HG03520 (cell line): Measurements from ENCODE around the gene KIR2DL4.
"Not testable (repeated sequence)": the region's sequence is repeated elsewhere in the genome, so short reads cannot be mapped to it uniquely, and the experiment has no call there.

Experiments used
- ATAC-seq: cut with Tn5 transposase; IDR thresholded peaks from one replicate; pipeline ENCODE4 v1.9.1; 2021; ENCODE audit warnings: mild to moderate bottlenecking, moderate library complexity; ENCODE audit not compliant: unreplicated experiment

Gene KIR2DL4

GRCh38 chr19:54803410-54803809 is at the start of gene KIR2DL4:
TSS of gene KIR2DL4 (plus strand) at chr19:54803610. CDS start at chr19:54803652, 42 bp downstream.
- ATAC-seq: no peak

DNA sequence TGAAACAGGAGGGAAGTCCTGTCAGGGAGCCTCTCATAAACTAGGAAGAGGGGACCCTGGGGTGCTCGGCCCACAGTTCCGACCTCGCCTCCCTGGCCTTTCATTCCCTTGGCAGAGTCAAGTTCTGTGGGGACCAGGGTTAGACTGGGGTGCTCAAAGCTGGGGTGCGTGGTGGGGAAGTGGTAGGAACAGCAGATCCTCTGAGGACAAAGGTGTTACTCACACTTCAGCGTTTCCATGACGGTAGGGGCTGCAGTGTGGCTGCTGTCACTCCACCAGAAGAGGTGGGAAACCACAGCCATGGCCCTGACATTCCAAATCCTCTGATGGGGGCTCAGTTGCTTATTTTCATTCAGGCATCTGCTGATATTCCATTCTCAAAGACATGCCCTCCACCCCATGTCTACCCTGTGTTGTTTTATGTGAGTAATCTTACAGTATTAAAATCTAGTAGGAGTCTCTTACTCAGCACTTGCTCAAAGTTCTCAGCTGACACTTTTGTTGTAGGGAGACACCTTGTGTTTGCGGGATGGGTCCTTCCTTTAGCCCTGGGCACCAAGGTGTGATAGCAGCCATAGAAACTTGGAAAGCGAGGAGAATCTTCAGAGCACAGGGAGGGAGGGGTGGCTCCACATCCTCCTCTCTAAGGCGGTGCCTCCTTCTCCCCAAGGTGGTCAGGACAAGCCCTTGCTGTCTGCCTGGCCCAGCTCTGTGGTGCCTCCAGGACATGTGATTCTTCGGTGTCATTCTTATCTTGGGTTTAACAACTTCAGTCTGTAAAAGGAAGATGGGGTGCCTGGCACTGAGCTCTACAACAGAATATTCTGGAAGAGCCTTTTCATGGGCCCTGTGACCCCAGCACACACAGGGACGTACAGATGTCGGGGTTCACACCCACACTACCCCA is 47.0 kb upstream of the KIR2DL4 start:
- not testable (repeated sequence) for ATAC-seq

GRCh38 chr19:54758577-54758976 is 44.8 kb upstream of the KIR2DL4 start:
- ATAC-seq: not testable (repeated sequence)

DNA sequence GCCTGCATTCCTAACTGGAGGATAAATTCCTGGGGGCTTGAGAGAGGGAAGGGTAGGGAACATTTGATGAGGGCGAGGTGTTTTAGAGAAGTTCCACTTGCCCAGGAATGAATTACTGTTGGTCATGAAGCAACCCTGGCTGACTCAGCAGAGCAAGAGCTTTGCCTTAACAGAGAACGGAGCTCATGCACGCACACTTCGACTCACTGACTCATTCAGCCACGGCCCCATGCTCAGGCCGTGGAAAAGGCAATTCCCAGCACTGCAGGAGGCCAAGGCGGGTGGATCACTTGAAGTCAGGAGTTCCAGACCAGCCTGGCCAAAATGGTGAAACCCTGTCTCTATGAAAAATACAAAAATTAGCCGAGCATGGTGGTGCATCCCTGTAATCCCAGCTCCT is 39.2 kb upstream of the KIR2DL4 start:
- ATAC-seq: not testable (repeated sequence)

DNA sequence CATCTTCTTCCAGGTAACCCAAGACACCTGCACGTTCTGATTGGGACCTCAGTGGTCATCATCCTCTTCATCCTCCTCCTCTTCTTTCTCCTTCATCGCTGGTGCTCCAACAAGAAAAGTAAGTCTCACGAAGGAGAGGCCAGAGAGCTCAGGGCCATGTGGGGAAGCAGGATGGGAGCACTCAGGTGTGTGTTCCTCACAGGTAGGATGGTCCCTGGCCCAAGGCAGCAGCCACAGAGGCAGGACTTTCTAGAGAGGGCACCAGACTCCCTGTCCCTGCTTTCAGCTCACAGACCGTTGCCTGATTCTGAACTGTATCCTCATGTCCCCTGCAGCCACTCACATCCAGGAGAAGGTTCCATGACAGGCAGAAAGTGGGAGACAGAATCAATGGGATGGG is 36.9 kb upstream of the KIR2DL4 start:
- ATAC-seq: not testable (repeated sequence)

- ATAC-seq: not testable (repeated sequence)
Measured at GRCh38 chr19:54769646-54770045, 33.8 kb upstream of the KIR2DL4 start, which contains the start of gene KIR2DL1. TSS of gene KIR2DL1 (plus strand) at chr19:54769793. CDS start at chr19:54769851, 58 bp downstream.

GRCh38 chr19:54770511-54770910 is 32.9 kb upstream of the KIR2DL4 start:
- not testable (repeated sequence) for ATAC-seq

DNA sequence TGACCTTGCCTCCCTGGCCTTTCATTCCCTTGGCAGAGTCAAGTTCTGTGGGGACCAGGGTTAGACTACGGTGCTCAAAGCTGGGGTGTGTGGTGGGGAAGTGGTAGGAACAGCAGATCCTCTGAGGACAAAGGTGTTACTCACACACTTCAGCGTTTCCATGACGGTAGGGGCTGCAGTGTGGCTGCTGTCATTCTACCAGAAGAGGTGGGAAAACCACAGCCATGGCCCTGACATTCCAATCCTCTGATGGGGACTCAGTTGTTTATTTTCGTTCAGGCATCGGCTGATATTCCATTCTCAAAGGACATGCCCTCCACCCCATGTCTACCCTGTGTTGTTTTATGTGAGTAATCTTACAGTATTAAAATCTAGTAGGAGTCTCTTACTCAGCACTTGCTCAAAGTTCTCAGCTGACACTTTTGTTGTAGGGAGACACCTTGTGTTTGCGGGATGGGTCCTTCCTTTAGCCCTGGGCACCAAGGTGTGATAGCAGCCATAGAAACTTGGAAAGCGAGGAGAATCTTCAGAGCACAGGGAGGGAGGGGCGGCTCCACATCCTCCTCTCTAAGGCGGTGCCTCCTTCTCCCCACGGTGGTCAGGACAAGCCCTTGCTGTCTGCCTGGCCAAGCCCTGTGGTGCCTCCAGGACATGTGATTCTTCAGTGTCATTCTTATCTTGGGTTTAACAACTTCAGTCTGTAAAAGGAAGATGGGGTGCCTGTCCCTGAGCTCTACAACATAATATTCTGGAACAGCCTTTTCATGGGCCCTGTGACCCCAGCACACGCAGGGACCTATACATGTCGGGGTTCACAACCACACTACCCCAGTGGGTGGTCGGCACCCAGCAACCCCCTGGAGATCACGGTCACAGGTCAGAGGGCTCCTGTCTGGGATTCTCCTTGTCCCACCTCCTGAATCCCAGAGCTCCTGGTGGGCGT is 32.1 kb upstream of the KIR2DL4 start:
- not testable (repeated sequence) for ATAC-seq

- ATAC-seq: not testable (repeated sequence)
Measured at GRCh38 chr19:54772666-54773065, 30.7 kb upstream of the KIR2DL4 start.

GRCh38 chr19:54775095-54775815 is 28.2 kb upstream of the KIR2DL4 start:
- not testable (repeated sequence) for ATAC-seq

DNA sequence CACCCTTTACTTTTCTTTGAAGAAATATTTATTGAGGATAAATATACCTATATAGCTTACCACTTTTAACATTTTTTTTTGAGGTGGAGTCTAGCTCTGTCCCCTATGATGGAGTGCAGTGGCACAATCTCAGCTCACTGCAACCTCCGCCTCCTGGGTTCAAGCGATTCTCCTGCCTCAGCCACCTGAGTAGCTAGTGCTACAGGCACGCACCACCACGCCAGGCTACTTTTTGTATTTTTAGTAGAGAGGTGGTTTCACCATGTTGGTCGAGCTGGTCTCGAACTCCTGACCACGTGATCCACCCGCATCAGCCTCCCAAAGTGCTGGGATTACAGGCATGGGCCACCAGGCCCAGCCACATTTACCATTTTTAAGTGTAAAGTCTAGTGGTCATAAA is 27.6 kb upstream of the KIR2DL4 start:
- not testable (repeated sequence) for ATAC-seq

GRCh38 chr19:54777851-54778250 is 25.6 kb upstream of the KIR2DL4 start:
- not testable (repeated sequence) for ATAC-seq

DNA sequence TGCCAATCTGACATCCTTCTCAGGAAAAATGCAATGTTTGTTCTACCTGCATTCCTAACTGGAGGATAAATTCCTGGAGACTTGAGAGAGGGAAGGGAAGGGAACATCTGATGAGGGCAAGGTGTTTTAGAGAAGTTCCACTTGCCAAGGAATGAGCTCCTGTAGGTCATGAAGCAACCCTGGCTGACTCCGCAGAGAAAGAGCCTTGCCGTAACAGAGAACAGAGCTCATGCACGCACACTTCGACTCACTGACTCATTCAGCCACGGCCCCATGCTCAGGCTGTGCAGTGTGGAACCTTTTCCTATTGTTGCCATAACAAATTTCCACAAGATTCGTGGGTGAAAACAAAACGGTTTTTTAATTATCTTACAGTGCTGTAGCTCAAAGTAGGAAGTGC is 24.5 kb upstream of the KIR2DL4 start:
- ATAC-seq: not testable (repeated sequence)

DNA sequence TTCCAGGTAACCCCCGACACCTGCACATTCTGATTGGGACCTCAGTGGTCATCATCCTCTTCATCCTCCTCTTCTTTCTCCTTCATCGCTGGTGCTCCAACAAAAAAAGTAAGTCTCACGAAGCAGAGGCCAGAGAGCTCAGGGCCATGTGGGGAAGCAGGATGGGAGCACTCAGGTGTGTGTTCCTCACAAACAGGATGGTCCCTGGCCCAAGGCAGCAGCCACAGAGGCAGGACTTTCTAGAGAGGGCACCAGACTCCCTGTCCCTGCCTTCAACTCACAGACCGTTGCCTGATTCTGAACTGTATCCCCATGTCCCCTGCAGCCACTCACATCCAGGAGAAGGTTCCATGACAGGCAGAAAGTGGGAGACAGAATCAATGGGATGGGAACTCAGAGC is 20.5 kb upstream of the KIR2DL4 start:
- ATAC-seq: not testable (repeated sequence)

- not testable (repeated sequence) for ATAC-seq
Measured at GRCh38 chr19:54786091-54786723, 17.2 kb upstream of the KIR2DL4 start.

DNA sequence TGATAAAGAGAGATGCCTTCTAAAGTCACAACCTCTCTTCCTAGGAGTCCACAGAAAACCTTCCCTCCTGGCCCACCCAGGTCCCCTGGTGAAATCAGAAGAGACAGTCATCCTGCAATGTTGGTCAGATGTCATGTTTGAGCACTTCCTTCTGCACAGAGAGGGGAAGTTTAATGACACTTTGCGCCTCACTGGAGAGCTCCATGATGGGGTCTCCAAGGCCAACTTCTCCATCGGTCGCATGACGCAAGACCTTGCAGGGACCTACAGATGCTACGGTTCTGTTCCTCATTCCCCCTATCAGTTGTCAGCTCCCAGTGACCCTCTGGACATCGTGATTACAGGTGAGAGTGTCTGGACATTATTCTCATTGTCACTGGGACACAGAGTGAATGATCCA is 15.3 kb upstream of the KIR2DL4 start:
- ATAC-seq: not testable (repeated sequence)

DNA sequence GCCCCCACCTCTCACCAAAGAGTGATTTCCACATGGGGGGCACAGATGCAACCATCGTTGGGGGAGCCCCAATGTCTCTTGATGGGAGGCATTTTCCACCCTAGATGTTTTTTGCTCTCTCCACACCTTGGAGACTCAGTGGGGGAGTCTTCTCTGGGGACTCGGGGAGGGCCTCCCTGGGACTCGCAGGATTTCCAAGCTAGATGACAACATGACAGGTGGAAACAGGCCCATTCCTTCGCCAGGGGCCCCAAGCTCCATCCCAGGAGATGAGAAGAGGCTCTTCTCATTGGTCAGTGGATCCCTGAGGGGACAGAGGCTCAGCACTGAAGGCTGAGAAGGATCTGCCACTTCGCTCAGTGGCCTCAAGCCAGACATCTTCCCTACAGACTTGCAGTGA is 12.7 kb upstream of the KIR2DL4 start:
- no peak for ATAC-seq

DNA sequence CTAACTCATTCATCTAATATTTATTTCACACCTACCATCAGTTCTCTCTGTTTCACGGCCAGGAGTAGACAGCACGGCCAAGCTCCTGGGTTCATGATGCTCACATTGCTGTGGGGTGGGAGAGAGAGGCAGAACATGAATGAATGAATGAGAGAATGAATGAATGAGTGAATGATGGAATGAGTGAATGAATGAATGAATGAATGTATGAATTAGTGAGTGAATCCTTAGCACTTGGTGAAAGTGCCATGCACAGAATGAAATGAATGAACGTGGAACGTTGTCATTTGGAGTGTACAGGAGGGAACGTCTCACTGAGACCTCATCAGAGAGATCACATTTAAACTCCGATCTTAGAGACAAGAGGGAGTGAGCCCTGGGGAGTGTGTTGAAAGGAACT is 11.9 kb upstream of the KIR2DL4 start:
- ATAC-seq: no peak

- ATAC-seq: no peak
Measured at GRCh38 chr19:54792814-54793213, 10.6 kb upstream of the KIR2DL4 start.

- no peak for ATAC-seq
Measured at GRCh38 chr19:54795758-54796157, 7.7 kb upstream of the KIR2DL4 start.
